ENCODE measurements around the gene WNT9B. TPM values are rescaled to one million over a fixed set of nuclear protein-coding genes. Genes with fewer than 3 reads are reported as not detected.

WNT9B gene
- total and polyA plus RNA-seq, 4 donors = 0.08 to 0.14 (median 0.10) TPM; not detected in 1

GRCh38 chr17:46898364-46898763, 47.0 kb downstream of the WNT9B start (continued):
- TF ChIP-seq ATF3 (IDR thresholded peaks at IDR 0.05) (no peak), YY1 (IDR thresholded peaks at IDR 0.05) (no peak)

DNA sequence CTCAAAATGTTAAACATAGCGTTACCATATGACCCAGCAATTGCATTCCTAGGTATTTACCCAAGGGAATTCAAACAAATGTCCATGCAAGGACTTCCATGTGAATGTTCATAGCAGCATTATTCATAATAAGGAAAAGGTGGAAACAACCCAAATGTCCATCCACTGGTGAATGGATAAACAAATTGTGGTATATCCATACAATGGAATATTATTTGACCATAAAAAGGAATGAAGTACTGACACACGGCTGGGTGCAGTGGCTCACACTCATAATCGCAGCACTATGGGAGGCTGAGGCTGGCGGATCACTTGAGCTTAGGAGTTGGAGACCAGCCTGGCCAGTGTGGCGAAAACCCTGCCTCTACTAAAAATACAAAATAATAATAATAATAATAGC, 47.5 kb downstream of the WNT9B start:
- no peaks in the 10 kb centered on the region for H3K27me3 ChIP-seq (ENCODE audit: control insufficient read depth in 4 of 4, insufficient read depth in 4 of 4, low read length in 3 of 4)
- H3K9me3 ChIP-seq (ENCODE audit: control insufficient read depth in 4 of 4, low read length in 3 of 4) = no peaks in the 10 kb centered on the region
- DNase-seq (ENCODE audit: low spot score) = no peak
- H3K9ac ChIP-seq (ENCODE audit: low read depth in 1 of 2, low read length in 2 of 2) = no peak overlapping the region
- WGBS = 95% methylated on average over 5 of the region's 5 CpGs
- H3K36me3 ChIP-seq (ENCODE audit: control insufficient read depth in 4 of 4, insufficient read depth in 3 of 4, low read depth in 1 of 4, low read length in 3 of 4) = no peaks in the 10 kb centered on the region
- TF ChIP-seq HNF4A (conservative IDR thresholded peaks at IDR 0.05) = no peak
- TF ChIP-seq SP1 (IDR thresholded peaks at IDR 0.05) = no peak
- TF ChIP-seq FOXA1 (IDR thresholded peaks at IDR 0.05) = no peak
- no peak for TF ChIP-seq JUND (IDR thresholded peaks at IDR 0.05)
- TF ChIP-seq YY1 (IDR thresholded peaks at IDR 0.05) = no peak
- no peak for TF ChIP-seq FOXA2 (IDR thresholded peaks at IDR 0.05)
- TF ChIP-seq NR2F2 (IDR thresholded peaks at IDR 0.05) = no peak
- TF ChIP-seq, protein P1, sequence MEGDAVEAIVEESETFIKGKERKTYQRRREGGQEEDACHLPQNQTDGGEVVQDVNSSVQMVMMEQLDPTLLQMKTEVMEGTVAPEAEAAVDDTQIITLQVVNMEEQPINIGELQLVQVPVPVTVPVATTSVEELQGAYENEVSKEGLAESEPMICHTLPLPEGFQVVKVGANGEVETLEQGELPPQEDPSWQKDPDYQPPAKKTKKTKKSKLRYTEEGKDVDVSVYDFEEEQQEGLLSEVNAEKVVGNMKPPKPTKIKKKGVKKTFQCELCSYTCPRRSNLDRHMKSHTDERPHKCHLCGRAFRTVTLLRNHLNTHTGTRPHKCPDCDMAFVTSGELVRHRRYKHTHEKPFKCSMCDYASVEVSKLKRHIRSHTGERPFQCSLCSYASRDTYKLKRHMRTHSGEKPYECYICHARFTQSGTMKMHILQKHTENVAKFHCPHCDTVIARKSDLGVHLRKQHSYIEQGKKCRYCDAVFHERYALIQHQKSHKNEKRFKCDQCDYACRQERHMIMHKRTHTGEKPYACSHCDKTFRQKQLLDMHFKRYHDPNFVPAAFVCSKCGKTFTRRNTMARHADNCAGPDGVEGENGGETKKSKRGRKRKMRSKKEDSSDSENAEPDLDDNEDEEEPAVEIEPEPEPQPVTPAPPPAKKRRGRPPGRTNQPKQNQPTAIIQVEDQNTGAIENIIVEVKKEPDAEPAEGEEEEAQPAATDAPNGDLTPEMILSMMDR (IDR thresholded peaks at IDR 0.05; ENCODE audit: low read depth, low read length, missing input control) = no peak
- no peaks in the 10 kb centered on the region for H3K4me1 ChIP-seq (ENCODE audit: control insufficient read depth in 4 of 4, insufficient read depth in 4 of 4, low read length in 3 of 4)
- H3K27ac ChIP-seq (ENCODE audit: low read depth in 1 of 2, low read length in 2 of 2) = no peak overlapping the region
- H3K4me3 ChIP-seq (ENCODE audit: low read depth in 1 of 3, low read length in 3 of 3) = no peak overlapping the region

DNA sequence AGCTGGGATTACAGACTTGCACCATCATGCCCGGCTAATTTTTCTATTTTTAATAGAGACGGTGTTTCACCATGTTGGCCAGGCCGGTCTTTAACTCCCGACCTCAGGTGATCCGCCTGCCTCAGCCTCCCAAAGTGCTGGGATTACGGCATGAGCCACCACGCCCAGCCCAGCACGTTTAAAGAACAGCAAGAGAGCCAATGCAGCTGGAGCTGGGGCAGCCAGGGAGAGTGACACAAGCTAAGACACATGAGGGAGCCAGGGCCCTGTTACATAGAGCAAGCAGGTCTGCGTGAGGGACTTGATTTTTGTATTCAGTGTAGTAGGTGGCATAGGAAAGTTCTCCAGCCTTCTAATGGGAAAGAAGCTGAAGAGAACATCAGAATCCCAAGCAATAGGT, 49.9 kb downstream of the WNT9B start:
- Histone ChIP-seq H3K36me3 (ENCODE audit: control insufficient read depth in 4 of 4, insufficient read depth in 3 of 4, low read depth in 1 of 4, low read length in 3 of 4) (no peaks in the 10 kb centered on the region), H3K4me3 (ENCODE audit: low read depth in 1 of 3, low read length in 3 of 3) (no peak overlapping the region), H3K4me1 (ENCODE audit: control insufficient read depth in 4 of 4, insufficient read depth in 4 of 4, low read length in 3 of 4) (no peaks in the 10 kb centered on the region), H3K9me3 (ENCODE audit: control insufficient read depth in 4 of 4, low read length in 3 of 4) (no peaks in the 10 kb centered on the region), H3K27ac (ENCODE audit: low read depth in 1 of 2, low read length in 2 of 2) (no peak overlapping the region), H3K27me3 (ENCODE audit: control insufficient read depth in 4 of 4, insufficient read depth in 4 of 4, low read length in 3 of 4) (no peaks in the 10 kb centered on the region), H3K9ac (ENCODE audit: low read depth in 1 of 2, low read length in 2 of 2) (no peak overlapping the region)
- WGBS = 84% methylated on average over 9 of the region's 9 CpGs
- TF ChIP-seq JUND (IDR thresholded peaks at IDR 0.05) = no peak
- TF ChIP-seq, protein P1 (IDR thresholded peaks at IDR 0.05; ENCODE audit: low read depth, low read length, missing input control) = no peak
- TF ChIP-seq, protein P2, sequence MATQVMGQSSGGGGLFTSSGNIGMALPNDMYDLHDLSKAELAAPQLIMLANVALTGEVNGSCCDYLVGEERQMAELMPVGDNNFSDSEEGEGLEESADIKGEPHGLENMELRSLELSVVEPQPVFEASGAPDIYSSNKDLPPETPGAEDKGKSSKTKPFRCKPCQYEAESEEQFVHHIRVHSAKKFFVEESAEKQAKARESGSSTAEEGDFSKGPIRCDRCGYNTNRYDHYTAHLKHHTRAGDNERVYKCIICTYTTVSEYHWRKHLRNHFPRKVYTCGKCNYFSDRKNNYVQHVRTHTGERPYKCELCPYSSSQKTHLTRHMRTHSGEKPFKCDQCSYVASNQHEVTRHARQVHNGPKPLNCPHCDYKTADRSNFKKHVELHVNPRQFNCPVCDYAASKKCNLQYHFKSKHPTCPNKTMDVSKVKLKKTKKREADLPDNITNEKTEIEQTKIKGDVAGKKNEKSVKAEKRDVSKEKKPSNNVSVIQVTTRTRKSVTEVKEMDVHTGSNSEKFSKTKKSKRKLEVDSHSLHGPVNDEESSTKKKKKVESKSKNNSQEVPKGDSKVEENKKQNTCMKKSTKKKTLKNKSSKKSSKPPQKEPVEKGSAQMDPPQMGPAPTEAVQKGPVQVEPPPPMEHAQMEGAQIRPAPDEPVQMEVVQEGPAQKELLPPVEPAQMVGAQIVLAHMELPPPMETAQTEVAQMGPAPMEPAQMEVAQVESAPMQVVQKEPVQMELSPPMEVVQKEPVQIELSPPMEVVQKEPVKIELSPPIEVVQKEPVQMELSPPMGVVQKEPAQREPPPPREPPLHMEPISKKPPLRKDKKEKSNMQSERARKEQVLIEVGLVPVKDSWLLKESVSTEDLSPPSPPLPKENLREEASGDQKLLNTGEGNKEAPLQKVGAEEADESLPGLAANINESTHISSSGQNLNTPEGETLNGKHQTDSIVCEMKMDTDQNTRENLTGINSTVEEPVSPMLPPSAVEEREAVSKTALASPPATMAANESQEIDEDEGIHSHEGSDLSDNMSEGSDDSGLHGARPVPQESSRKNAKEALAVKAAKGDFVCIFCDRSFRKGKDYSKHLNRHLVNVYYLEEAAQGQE (IDR thresholded peaks at IDR 0.05) = no peak
- no peak for TF ChIP-seq SP1 (IDR thresholded peaks at IDR 0.05)
- no peak for TF ChIP-seq RXRA (IDR thresholded peaks at IDR 0.05)
- no peak for TF ChIP-seq TAF1 (conservative IDR thresholded peaks at IDR 0.05)
- TF ChIP-seq, protein P3, sequence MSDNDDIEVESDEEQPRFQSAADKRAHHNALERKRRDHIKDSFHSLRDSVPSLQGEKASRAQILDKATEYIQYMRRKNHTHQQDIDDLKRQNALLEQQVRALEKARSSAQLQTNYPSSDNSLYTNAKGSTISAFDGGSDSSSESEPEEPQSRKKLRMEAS (IDR thresholded peaks at IDR 0.05) = no peak
- no peak for DNase-seq (ENCODE audit: low spot score)

Measured in liver (tissue), 9 donors.